HG03095 (cell line): Measurements from ENCODE around the gene MDM2.

Experiments used
- ATAC-seq: cut with Tn5 transposase; IDR thresholded peaks from one replicate; pipeline ENCODE4 v1.9.1; 2021; ENCODE audit warnings: moderate library complexity; ENCODE audit not compliant: unreplicated experiment

MDM2 gene

DNA sequence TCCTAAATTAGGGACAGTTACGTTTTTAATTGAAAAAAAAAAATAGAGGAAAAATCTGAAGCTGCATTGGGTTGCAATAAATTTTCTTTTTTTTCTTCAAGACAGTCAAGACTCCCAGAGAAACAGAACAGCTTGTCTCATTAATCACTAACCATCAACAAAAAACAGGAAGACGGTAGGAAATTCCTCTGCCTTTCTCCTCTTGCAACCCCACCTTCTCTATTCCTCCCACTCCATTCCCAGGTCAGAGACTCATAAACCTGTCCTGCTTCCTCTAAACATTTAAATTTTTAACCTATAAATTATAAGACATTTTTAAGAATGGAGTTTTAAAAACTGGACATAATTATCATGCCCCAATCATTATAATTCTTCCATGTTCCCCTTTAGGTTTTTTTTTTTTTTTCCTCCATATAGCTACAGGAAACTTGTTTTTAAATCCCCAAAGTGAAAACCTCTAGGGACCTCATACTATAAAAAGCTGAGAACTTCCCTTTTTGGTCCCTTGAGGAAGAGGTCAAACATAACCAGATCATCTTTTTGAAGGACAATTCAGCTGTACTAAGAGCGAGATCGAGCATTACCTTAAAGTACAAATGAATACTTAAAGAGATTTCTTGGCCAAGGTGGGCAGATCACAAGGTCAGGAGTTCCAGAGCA, 89.0 kb downstream of the MDM2 start:
- no peak for ATAC-seq

- no peak for ATAC-seq
Measured at GRCh38 chr12:68899251-68899771, 91.3 kb downstream of the MDM2 start.

- ATAC-seq = no peak
Measured at GRCh38 chr12:68900241-68900640, 92.3 kb downstream of the MDM2 start.
